Measurements from ENCODE around the gene EIPR1.

EIPR1 gene

GRCh38 chr2:3322311-3322970 is 55.2 kb downstream of the EIPR1 start:
- no peak for DNase-seq

GRCh38 chr2:3321825-3322224 is 55.8 kb downstream of the EIPR1 start:
- DNase-seq, result no peak

DNA sequence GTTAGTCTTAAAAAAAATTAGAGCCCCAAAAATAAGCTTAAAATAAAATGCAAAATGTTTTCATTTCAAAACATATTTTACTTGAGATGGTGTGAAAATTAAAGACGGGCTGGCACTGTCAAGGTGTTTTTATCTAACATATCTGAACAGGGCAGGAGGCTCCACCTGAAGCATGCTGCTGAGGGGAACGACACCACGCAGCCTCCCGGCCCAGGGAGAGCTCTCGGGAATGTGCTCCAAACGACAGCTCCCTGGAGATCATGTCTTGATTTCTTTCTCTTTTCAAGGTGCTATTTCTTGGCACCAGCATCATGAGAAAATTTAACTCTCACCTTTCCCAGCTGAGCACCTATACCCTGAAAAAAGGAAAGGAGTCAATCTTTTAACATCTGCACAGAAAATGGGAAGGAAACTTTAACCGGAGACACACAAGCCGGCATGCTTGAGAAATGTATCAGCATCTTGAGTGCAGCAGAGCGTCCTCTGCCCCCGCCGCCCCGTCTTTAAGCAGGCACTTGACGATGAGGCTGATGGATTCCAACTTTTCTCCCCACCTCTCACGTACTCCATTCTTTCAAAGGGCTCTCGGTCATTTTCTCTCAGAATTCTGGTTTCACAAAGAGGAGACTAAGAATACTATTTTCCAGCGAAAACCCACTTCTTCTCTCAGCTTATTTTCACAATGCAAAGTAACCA is 56.6 kb downstream of the EIPR1 start:
- DNase-seq, result no peak

DNA sequence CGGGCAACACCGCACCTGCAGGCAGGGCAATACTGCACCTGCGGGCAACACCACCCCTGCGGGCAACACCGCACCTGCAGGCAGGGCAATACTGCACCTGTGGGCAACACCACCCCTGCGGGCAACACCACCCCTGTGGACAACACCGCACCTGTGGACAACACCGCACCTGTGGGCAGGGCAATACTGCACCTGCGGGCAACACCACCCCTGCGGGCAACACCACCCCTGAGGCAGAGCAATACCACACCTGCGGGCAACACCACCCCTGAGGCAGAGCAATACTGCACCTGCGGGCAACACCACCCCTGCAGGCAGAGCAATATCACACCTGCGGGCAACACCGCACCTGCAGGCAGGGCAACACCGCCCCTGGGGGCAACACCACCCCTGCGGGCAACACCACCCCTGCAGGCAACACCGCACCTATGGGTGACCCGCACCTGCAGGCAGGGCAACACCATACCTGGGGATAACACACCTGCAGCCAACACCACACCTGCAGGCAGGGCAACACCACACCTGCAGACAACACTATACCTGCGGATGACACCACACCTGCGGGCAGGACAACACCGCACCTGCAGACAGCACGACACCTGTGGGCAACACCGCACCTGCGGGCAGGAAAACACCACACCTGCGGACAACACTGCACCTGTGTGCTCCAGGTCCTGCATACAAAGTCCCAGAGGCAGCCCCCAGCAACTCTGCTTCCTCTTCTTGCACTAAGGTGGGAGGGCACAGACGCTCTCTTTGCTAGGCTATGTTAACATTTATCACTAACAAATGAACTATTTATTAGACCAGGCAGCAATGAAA is 57.7 kb downstream of the EIPR1 start:
- DNase-seq, result no peak

DNA sequence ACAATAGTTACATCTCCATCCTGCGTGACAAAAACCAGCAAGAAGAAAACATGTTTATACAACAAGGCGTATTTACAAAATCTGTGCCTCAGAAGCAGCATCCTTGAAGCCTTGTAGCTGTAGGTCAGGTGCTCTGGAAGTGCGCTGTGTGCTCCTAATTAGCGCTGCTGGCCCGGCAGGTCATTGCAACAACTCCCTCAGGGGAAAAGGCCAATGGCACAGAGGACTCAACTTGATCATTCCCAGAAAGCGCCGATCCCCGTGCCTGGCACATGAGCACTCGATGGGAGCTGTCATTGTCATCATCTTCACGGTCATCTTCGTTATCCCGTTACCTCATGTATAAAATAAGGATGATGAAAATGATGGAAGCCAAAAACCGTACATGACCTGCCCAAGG is 58.5 kb downstream of the EIPR1 start:
- DNase-seq, result no peak

GRCh38 chr2:3317871-3318590 is 59.6 kb downstream of the EIPR1 start:
- DNase-seq, result no peak

DNA sequence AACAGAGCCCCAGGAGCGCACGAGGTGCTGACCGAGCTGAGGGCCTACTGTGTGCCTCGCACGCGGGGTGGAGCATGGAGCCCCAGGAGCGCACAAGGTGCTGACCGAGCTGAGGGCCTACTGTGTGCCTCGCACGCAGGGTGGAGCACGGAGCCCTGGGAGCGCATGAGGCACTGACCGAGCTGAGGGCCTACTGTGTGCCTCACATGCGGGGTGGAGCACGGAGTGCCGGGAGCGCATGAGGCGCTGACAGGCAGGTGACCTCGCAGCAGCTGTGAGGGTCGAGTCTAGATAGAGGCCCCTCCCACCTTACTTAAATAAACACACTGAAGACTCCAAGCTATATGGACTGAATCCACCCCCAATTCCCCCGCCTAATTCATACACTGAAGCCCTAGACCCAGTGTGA is 60.3 kb downstream of the EIPR1 start:
- DNase-seq, result no peak

- no peak for DNase-seq
These were observed 61.0 kb downstream of the EIPR1 start for GRCh38 chr2:3316456-3317276.

DNA sequence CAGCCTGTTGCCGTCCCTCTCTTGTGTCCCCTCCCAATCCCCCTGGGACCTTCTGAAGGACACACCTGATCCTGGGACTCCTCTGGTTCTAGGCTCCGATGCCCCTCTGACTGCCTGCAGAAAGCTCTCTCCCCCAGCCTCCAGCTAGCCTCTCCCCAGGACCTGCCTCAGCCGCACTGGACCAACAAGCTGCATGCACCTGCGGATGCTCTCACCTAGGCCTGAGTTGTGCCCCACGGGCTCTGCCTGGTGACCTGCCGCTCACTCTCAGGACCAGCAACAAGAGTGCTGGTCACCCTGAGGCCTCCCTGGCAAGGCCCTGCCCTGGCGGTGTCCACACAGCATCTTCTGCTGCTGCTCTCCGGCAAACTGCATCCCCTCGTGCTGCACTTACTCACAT is 63.0 kb downstream of the EIPR1 start:
- DNase-seq, result no peak

- DNase-seq, result no peak
These were observed 63.7 kb downstream of the EIPR1 start for GRCh38 chr2:3313781-3314375.

- no peak for DNase-seq
These were observed 64.9 kb downstream of the EIPR1 start for GRCh38 chr2:3312576-3313345.

DNA sequence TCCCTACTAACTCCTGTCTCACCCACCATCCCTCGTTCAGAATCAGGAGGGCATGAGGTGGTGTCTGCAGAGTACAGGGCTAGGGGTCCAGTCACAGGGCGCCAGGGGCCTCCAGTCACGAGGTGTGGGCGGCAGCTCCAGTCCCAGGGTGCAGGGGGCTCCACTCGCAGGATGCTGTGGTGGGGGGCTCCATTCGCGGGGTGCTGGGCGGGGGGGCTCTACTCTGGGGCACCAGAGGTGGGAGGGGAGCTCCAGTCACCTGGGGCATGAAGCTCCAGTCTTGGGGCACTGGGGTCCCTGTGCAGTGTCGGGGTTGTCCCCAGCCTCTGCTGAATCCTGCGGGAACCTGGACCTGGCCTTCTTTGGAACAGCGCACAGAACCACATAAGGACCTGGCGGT is 66.0 kb downstream of the EIPR1 start:
- DNase-seq, result no peak

DNA sequence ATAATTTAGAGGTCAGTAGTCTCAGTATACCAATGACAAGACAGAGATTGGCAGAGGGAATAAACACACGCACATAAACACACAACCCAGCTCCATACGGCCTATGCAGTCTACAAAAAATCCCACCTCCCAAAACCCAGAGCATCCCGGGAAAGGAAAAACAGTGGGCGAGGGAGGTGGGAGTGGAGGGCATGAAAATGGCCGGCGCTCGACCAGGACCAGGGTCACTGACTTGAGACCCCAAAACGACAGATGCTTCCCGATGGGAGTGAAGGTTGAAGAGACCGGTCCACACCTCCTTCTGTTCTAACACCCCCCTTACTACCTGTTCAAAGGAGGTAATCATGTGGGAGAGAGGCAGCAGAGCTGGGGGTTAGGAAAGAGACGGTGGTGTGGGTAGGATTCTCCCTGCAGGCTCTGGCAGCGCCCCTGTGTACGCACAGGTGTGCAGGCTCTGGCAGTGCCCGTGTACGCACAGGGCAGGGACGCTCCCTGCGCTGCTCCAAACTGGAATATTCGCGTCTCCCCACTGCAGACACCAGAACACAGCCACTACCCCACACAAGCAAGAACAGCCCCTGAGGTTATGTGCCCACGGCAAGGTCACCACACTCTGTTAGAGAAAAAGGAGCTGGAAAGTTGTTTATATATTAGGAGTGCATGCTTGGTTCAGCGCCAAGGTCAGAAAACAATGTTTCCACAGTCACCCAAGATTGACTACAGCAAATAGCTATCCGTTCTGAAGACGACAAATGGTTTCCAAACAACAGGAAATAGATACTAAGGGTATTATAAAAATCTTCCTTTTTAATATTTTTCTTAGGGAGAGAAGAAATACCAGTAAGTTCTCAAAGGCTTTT is 67.9 kb downstream of the EIPR1 start:
- no peak for DNase-seq

DNA sequence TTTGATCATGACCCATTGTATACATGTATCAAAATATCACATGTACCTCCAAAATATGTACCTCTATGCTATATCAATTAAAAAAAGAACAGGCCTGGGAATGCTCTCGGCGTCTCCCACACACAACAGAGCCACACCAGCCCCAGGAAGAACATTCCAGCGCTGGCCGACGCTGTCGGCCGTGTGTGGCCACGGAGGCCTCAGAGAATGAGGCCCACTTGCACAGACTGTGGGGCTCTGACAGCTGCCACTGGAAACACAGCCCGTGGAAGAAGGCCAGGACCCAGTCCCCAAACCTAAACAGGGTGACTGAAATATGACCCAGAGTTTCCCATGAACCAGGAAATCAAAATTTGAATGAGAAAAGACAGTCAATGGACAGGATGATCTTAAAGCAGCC is 69.7 kb downstream of the EIPR1 start:
- no peak for DNase-seq

GRCh38 chr2:3307236-3307635 is 70.4 kb downstream of the EIPR1 start:
- no peak for DNase-seq

GRCh38 chr2:3305952-3306351 is 71.7 kb downstream of the EIPR1 start:
- no peak for DNase-seq

DNA sequence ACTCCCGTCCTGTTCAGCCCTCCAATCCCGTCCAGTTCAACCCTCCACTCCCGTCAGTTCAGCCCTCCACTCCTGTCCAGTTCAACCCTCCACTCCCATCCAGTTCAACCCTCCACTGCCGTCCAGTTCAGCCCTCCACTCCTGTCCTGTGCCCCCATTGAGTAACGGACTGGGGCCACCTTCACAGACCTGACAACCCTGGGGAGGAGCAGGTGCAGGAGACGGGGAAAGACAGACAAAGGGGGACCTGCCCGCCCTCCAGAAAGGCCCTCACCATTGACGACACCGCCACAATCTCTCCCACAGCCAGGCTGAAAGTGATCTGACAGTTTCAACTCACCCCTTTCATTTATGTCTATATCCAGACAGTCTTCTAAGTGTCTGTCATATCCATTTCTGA is 72.2 kb downstream of the EIPR1 start:
- no peak for DNase-seq

DNA sequence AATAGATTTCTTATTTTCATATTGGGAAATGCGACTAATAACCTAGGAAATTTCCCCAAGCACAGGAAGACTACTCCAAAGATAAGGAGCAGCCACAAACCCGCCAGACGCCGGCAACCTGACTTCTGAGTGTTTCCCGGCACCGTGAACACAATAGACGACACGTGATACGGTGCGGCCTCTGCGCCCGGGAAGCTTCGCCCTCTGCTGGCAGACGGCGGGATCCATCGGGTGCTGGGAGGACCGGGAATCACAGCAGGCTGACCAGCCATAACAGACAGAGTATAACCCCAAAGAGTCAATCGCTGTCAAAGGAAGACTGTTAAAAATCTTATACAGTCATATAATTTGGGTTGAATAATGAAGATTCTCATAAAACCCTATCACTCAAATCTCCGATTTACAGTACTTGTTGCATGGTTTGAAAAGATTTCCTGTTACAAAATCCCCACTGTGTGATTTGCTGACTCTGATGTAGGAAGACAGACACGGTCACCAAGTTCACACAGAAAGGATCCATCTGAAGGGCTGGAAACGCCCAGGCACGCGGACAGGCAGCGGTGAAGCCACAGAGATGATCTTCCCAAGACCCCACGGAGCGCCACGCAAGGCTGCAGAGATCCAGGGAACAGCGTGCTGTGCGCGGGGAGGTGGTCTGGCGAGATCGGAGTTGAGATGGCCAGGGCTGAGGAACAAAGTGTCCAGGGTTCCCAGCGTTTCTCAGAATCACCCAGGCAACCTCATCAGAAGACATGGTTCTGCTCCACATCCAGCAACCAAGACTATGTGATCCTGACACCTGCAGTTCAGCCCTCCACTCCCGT is 73.8 kb downstream of the EIPR1 start:
- peak; percentile 83 for DNase-seq

Measured in activated naive CD4-positive, alpha-beta T cell treated with Interleukin-2 at 50 U/mL for 16 hours (primary cell).